Measurements from ENCODE around the gene DENND1A.

DENND1A gene

GRCh38 chr9:123599781-123600180 is 330.1 kb downstream of the DENND1A start:
- DNase-seq (ENCODE audit: extremely low read depth in 1 of 2, low read depth in 1 of 2), result no peak

GRCh38 chr9:123597876-123598556 is 331.9 kb downstream of the DENND1A start:
- DNase-seq (ENCODE audit: extremely low read depth in 1 of 2, low read depth in 1 of 2), result no peak

- DNase-seq (ENCODE audit: extremely low read depth in 1 of 2, low read depth in 1 of 2), result no peak
Observed at GRCh38 chr9:123597048-123597447, 332.9 kb downstream of the DENND1A start.

- DNase-seq (ENCODE audit: extremely low read depth in 1 of 2, low read depth in 1 of 2), result no peak
Observed at GRCh38 chr9:123591283-123591682, 338.6 kb downstream of the DENND1A start.

GRCh38 chr9:123590499-123590898 is 339.4 kb downstream of the DENND1A start:
- DNase-seq (ENCODE audit: extremely low read depth in 1 of 2, low read depth in 1 of 2), result no peak

- no peak for DNase-seq (ENCODE audit: extremely low read depth in 1 of 2, low read depth in 1 of 2)
Observed at GRCh38 chr9:123589361-123590239, 340.3 kb downstream of the DENND1A start.

GRCh38 chr9:123586275-123586674 is 343.7 kb downstream of the DENND1A start:
- DNase-seq (ENCODE audit: extremely low read depth in 1 of 2, low read depth in 1 of 2), result no peak

- DNase-seq (ENCODE audit: extremely low read depth in 1 of 2, low read depth in 1 of 2), result no peak
Observed at GRCh38 chr9:123584202-123585176, 345.4 kb downstream of the DENND1A start.

- DNase-seq (ENCODE audit: extremely low read depth in 1 of 2, low read depth in 1 of 2), result no peak
Observed at GRCh38 chr9:123583646-123584045, 346.3 kb downstream of the DENND1A start.

- no peak for DNase-seq (ENCODE audit: extremely low read depth in 1 of 2, low read depth in 1 of 2)
Observed at GRCh38 chr9:123571240-123571639, 358.7 kb downstream of the DENND1A start.

GRCh38 chr9:123568691-123569688 is 360.9 kb downstream of the DENND1A start:
- no peak for DNase-seq (ENCODE audit: extremely low read depth in 1 of 2, low read depth in 1 of 2)

- no peak for DNase-seq (ENCODE audit: extremely low read depth in 1 of 2, low read depth in 1 of 2)
Observed at GRCh38 chr9:123567013-123567412, 362.9 kb downstream of the DENND1A start.

- DNase-seq (ENCODE audit: extremely low read depth in 1 of 2, low read depth in 1 of 2), result no peak
Observed at GRCh38 chr9:123564652-123565051, 365.3 kb downstream of the DENND1A start.

- DNase-seq (ENCODE audit: extremely low read depth in 1 of 2, low read depth in 1 of 2), result no peak
Observed at GRCh38 chr9:123562844-123563346, 367.0 kb downstream of the DENND1A start.

GRCh38 chr9:123561046-123561445 is 368.9 kb downstream of the DENND1A start:
- no peak for DNase-seq (ENCODE audit: extremely low read depth in 1 of 2, low read depth in 1 of 2)

- no peak for DNase-seq (ENCODE audit: extremely low read depth in 1 of 2, low read depth in 1 of 2)
Observed at GRCh38 chr9:123556464-123557435, 373.2 kb downstream of the DENND1A start.

- DNase-seq (ENCODE audit: extremely low read depth in 1 of 2, low read depth in 1 of 2), result no peak
Observed at GRCh38 chr9:123555646-123556045, 374.3 kb downstream of the DENND1A start.

- no peak for DNase-seq (ENCODE audit: extremely low read depth in 1 of 2, low read depth in 1 of 2)
Observed at GRCh38 chr9:123552530-123552929, 377.4 kb downstream of the DENND1A start.

Data from stimulated activated CD8-positive, alpha-beta memory T cell treated with anti-CD3 and anti-CD28 coated beads, Interleukin-7, amount 100 ng/mL, for 48 hours (primary cell).